SK-N-SH (cell line): ENCODE measurements around the gene ANKRD11. TPM values are rescaled to one million over a fixed set of nuclear protein-coding genes. Genes with fewer than 3 reads are reported as not detected.
A peak's percentile ranks its signal among the peaks of the same experiment; 100 is the strongest.

Source experiments
- CTCF ChIA-PET: fragments of 300-600, 350-600 bp; formaldehyde crosslinking; extraction: SDS; loops from one replicate; lab custom pipeline; 2021; lab: Yijun Ruan, JAX
- POLR2A ChIA-PET: fragments of 350-600 bp; sonication (Branson Sonifier 250); formaldehyde crosslinking; extraction: SDS; loops from one replicate; lab custom pipeline; 2020; ENCODE audit warnings: antibody characterized with exemption, inconsistent platforms; lab: Yijun Ruan, JAX
- DNase-seq: peaks from one replicate; pipeline ENCODE4 v3.0.0; 2012
- H2AFZ ChIP-seq: fragments of 200-600 bp; sonication (generic); 2 replicates; pipeline ENCODE4 v1.8.1; 2016; ENCODE audit warnings: antibody characterized with exemption, mild to moderate bottlenecking, low read depth
- H3F3A ChIP-seq: fragments of 200-600 bp; sonication (generic); replicated peaks from 2 replicates; pipeline ENCODE3; 2016; ENCODE audit warnings: antibody characterized with exemption, mild to moderate bottlenecking; ENCODE audit not compliant: insufficient read depth
- H3K27ac ChIP-seq, 2 experiments: fragments of 200-500 bp in 1 of 2; fragments of 200-600 bp in 1 of 2; sonication (Bioruptor generic) in 1 of 2; sonication (generic), shearing (Covaris generic) in 1 of 2; 2 replicates each; pipeline versions ENCODE4 v1.5.1 to v1.6.1; 2014 to 2016; ENCODE audit warnings: low read depth in 2 of 2, inconsistent platforms in 1 of 2, low read length in 1 of 2, mild to moderate bottlenecking in 1 of 2, mixed read lengths in 1 of 2
- H3K27me3 ChIP-seq: fragments of 200-600 bp; sonication (generic), shearing (Covaris generic); 2 replicates; pipeline ENCODE4 v1.6.1; 2016; ENCODE audit warnings: mixed run types; ENCODE audit not compliant: insufficient read depth
- H3K36me3 ChIP-seq, 2 experiments: fragments of 200-500 bp in 1 of 2; fragments of 200-600 bp in 1 of 2; sonication (Bioruptor generic) in 1 of 2; sonication (generic) in 1 of 2; replicated peaks in 1 of 2; 2 replicates each; pipeline versions ENCODE3 to v1.5.1; 2014 to 2016; ENCODE audit warnings: low read length in 1 of 2, mild to moderate bottlenecking in 1 of 2; ENCODE audit not compliant: insufficient read depth in 2 of 2, control insufficient read depth in 1 of 2
- H3K4me1 ChIP-seq, 2 experiments: fragments of 200-500 bp in 1 of 2; fragments of 200-600 bp in 1 of 2; sonication (Bioruptor generic) in 1 of 2; sonication (generic), shearing (Covaris generic) in 1 of 2; 2 replicates each; pipeline versions ENCODE4 v1.5.1 to v1.6.1; 2014 to 2016; ENCODE audit warnings: low read depth in 1 of 2, low read length in 1 of 2, mixed run types in 1 of 2; ENCODE audit not compliant: insufficient read depth in 2 of 2, control insufficient read depth in 1 of 2
- H3K4me2 ChIP-seq: fragments of 200-600 bp; sonication (generic), shearing (Covaris generic); 2 replicates; pipeline ENCODE4 v1.6.1; 2017; ENCODE audit warnings: mixed run types
- H3K4me3 ChIP-seq, 2 experiments: fragments of 200-500 bp in 1 of 2; fragments of 200-600 bp in 1 of 2; sonication (Bioruptor generic) in 1 of 2; sonication (generic), shearing (Covaris generic) in 1 of 2; 2 replicates each; pipeline versions ENCODE4 v1.5.1 to v1.8.1; 2014 to 2016; ENCODE audit warnings: low read depth in 2 of 2, inconsistent platforms in 1 of 2, low read length in 1 of 2, mild to moderate bottlenecking in 1 of 2, mixed read lengths in 1 of 2, moderate library complexity in 1 of 2
- H3K79me2 ChIP-seq: fragments of 200-600 bp; sonication (generic); 2 replicates; pipeline ENCODE4 v1.8.1; 2017; ENCODE audit warnings: mild to moderate bottlenecking; ENCODE audit not compliant: insufficient read depth
- H3K9ac ChIP-seq: fragments of 200-600 bp; sonication (generic); 2 replicates; pipeline ENCODE4 v1.6.1; 2017; ENCODE audit warnings: mixed run types
- H3K9me2 ChIP-seq: fragments of 200-600 bp; sonication (generic); 2 replicates; pipeline ENCODE4 v1.6.1; 2017; ENCODE audit warnings: mixed run types
- H3K9me3 ChIP-seq: fragments of 200-600 bp; sonication (generic); 2 replicates; pipeline ENCODE4 v1.6.1; 2017; ENCODE audit warnings: mixed run types, mild to moderate bottlenecking, moderate library complexity
- H4K20me1 ChIP-seq: fragments of 200-600 bp; sonication (generic); 2 replicates; pipeline ENCODE4 v1.6.1; 2017; ENCODE audit warnings: mild to moderate bottlenecking, mixed run types; ENCODE audit not compliant: insufficient read depth
- CHD2 ChIP-seq: fragments of 150-350 bp; IDR thresholded peaks from 2 replicates; pipeline ENCODE4 v1.6.1; 2018; ENCODE audit warnings: low read length; ENCODE audit not compliant: partially characterized antibody
- ELF1 ChIP-seq: IDR thresholded peaks from 2 replicates; pipeline ENCODE4 v1.4.0; 2012
- FOXJ3 ChIP-seq: sonication (generic); formaldehyde crosslinking; IDR thresholded peaks from 2 replicates; pipeline ENCODE4 v1.5.1; 2020; ENCODE audit warnings: mild to moderate bottlenecking, missing genetic modification reagents
- GABPA ChIP-seq: IDR thresholded peaks from 2 replicates; pipeline ENCODE4 v1.4.0; 2012; ENCODE audit warnings: low read depth, mild to moderate bottlenecking
- GATA2 ChIP-seq: sonication (generic); formaldehyde crosslinking; IDR thresholded peaks from 2 replicates; pipeline ENCODE4 v1.5.0; 2020; ENCODE audit warnings: mild to moderate bottlenecking, missing genetic modification reagents
- JUND ChIP-seq: IDR thresholded peaks from 2 replicates; pipeline ENCODE4 v1.4.0; 2012
- RAD21 ChIP-seq: IDR thresholded peaks from 2 replicates; pipeline ENCODE4 v1.6.1; 2012; ENCODE audit warnings: mild to moderate bottlenecking, low read length
- RXRA ChIP-seq: IDR thresholded peaks from 2 replicates; pipeline ENCODE4 v1.4.0; 2012; ENCODE audit warnings: low read depth, mild to moderate bottlenecking, borderline replicate concordance
- SMC3 ChIP-seq: IDR thresholded peaks from 2 replicates; pipeline ENCODE4 v1.6.1; 2012; ENCODE audit warnings: low read depth, low read length, improper control_type of control experiment
- TAF1 ChIP-seq: IDR thresholded peaks from 2 replicates; pipeline ENCODE4 v1.6.1; 2012; ENCODE audit warnings: low read depth, mild to moderate bottlenecking, low read length, moderate library complexity, borderline replicate concordance
- TCF12 ChIP-seq: IDR thresholded peaks from 2 replicates; pipeline ENCODE4 v1.4.0; 2012
- WGBS: methylation state at CpG from one replicate; pipeline ENCODE4 v1.1.6; 2017; ENCODE audit warnings: low lambda C conversion rate; 5-methylcytosine and 5-hydroxymethylcytosine counted together
- polyA plus RNA-seq, 3 experiments: library from polyadenylated mRNA; depleted of rRNA; stranded (reverse); fragments of >200 nt; gene quantifications; 2 replicates each; pipeline ENCODE4 v1.2.3, GENCODE V29; 2012
- TF ChIP-seq, protein P1 (sequence below): IDR thresholded peaks from 2 replicates; pipeline ENCODE4; 2012
- TF ChIP-seq, protein P2 (sequence below): fragments of 200-600 bp; sonication (generic); IDR thresholded peaks from 2 replicates; pipeline ENCODE4 v1.6.1; 2017; ENCODE audit warnings: antibody characterized with exemption, mild to moderate bottlenecking, moderate library complexity
- TF ChIP-seq, protein P3 (sequence below): IDR thresholded peaks from 2 replicates; pipeline ENCODE4 v1.4.0; 2012; ENCODE audit warnings: low read depth, borderline replicate concordance
- TF ChIP-seq, protein P4 (sequence below): IDR thresholded peaks from 2 replicates; pipeline ENCODE4 v1.6.1; 2012; ENCODE audit warnings: mild to moderate bottlenecking, low read depth, low read length, moderate library complexity

ANKRD11 gene
- polyA plus RNA-seq, 1 of the 3 experiments (the other 2 are of a cell fraction), result 50.2 TPM

DNA sequence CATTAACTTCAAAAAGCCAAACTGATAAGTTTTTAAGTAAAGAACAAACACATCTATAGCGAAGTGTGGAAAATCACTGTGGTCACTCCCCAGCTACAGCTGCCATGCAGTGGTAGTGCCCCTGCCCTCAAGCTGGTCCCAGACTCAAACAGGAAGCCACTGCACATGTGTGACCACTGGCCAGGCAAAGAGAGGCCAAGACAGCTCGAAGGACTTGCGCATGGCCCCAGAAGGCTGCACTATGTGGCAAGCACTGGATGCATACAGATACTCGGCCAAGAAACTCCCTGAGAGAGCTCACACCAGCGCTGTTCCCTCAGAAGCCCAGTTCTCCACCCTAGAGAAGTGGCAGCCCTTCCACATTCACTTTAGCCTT lies 82.4 kb downstream of the ANKRD11 start:
- ChIA-PET POLR2A (no interaction called here), CTCF (interaction anchor here (1.0 to 1.3 kb wide), 2 partner anchors 41 to 47 kb away, joined by 3 read pairs; no protein-coding TSS in a partner anchor)
- Histone ChIP-seq H4K20me1 (peaks cover 100% of the 10 kb centered on the region), H3K79me2 (peaks cover 95% of the 10 kb centered on the region), H3K9me2 (no peaks in the 10 kb centered on the region), H3K36me3 (no peaks in the 10 kb centered on the region), H3F3A (peaks cover 14% of the 10 kb centered on the region), H3K9me3 (no peaks in the 10 kb centered on the region), H3K4me2 (no peak overlapping the region), H3K4me1 (peaks cover 29 to 74% of the 10 kb centered on the region in 2 experiments), H3K27ac (peak overlapping the region in 1 of 2 experiments; percentile 44; a peak in 1 of 4 replicates), H3K4me3 (no peak overlapping the region), H3K27me3 (no peaks in the 10 kb centered on the region), H2AFZ (no peak overlapping the region), H3K9ac (no peak overlapping the region)
- DNase-seq, result no peak
- TF ChIP-seq, protein P1, sequence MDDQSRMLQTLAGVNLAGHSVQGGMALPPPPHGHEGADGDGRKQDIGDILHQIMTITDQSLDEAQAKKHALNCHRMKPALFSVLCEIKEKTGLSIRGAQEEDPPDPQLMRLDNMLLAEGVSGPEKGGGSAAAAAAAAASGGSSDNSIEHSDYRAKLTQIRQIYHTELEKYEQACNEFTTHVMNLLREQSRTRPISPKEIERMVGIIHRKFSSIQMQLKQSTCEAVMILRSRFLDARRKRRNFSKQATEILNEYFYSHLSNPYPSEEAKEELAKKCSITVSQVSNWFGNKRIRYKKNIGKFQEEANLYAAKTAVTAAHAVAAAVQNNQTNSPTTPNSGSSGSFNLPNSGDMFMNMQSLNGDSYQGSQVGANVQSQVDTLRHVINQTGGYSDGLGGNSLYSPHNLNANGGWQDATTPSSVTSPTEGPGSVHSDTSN, result no peak
- no peak for TF ChIP-seq SMC3
- no peak for TF ChIP-seq RXRA
- TF ChIP-seq ELF1, result no peak
- TF ChIP-seq CHD2, result no peak
- no peak for TF ChIP-seq GATA2 (CRISPR knock-in tag)
- TF ChIP-seq, protein P2, sequence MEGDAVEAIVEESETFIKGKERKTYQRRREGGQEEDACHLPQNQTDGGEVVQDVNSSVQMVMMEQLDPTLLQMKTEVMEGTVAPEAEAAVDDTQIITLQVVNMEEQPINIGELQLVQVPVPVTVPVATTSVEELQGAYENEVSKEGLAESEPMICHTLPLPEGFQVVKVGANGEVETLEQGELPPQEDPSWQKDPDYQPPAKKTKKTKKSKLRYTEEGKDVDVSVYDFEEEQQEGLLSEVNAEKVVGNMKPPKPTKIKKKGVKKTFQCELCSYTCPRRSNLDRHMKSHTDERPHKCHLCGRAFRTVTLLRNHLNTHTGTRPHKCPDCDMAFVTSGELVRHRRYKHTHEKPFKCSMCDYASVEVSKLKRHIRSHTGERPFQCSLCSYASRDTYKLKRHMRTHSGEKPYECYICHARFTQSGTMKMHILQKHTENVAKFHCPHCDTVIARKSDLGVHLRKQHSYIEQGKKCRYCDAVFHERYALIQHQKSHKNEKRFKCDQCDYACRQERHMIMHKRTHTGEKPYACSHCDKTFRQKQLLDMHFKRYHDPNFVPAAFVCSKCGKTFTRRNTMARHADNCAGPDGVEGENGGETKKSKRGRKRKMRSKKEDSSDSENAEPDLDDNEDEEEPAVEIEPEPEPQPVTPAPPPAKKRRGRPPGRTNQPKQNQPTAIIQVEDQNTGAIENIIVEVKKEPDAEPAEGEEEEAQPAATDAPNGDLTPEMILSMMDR, result no peak
- 80% methylated on average over 3 of the region's 5 CpGs for WGBS

DNA sequence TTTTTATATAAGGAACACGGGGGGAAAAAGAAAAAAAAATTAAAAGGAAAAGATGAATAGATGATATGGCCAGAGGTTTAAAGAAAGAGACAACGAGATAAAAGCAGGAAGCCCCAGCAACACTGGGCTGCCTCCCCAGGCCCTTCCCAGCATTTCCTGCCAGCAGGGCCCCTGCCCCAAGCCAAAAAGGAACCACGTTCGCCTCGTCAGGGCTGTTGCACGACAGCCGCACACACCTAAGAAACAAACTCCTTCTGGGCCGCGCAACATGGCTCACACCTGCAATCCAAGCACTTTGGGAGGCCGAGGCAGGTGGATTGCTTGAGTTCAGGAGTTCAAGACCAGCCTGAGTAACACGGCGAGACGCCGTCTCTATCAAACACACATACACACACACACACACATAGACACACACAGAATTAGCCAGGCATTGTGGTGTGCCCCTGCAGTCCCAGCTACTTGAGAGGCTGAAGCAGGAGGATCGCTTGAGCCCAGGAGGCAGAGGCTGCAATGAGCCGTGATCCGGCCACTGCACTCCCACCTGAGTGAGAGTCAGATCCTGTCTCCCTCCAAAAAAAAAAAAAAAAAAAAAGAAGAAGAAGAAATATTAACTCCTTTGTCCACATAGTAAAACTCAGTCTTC lies 83.0 kb downstream of the ANKRD11 start:
- Histone ChIP-seq H3F3A (peaks cover 9% of the 10 kb centered on the region), H3K9me3 (no peaks in the 10 kb centered on the region), H3K9ac (no peak overlapping the region), H3K27me3 (no peaks in the 10 kb centered on the region), H3K4me1 (peaks cover 24 to 76% of the 10 kb centered on the region in 2 experiments), H3K4me3 (no peak overlapping the region), H3K36me3 (no peaks in the 10 kb centered on the region), H3K79me2 (peaks cover 95% of the 10 kb centered on the region), H3K4me2 (no peak overlapping the region), H3K27ac (no peak overlapping the region; a peak in 1 of 4 replicates), H2AFZ (no peak overlapping the region), H4K20me1 (peaks cover 100% of the 10 kb centered on the region)
- no peak for DNase-seq
- 93% methylated on average over 17 of the region's 17 CpGs for WGBS
- CTCF ChIA-PET, result interaction anchor here (1.0 to 1.3 kb wide), 2 partner anchors 42 to 46 kb away, joined by 3 read pairs; no protein-coding TSS in a partner anchor
- TF ChIP-seq FOXJ3 (CRISPR knock-in tag), result no peak
- no peak for TF ChIP-seq GABPA
- TF ChIP-seq RAD21, result no peak
- TF ChIP-seq TCF12, result no peak
- no peak for TF ChIP-seq JUND
- TF ChIP-seq SMC3, result no peak
- TF ChIP-seq, protein P3, sequence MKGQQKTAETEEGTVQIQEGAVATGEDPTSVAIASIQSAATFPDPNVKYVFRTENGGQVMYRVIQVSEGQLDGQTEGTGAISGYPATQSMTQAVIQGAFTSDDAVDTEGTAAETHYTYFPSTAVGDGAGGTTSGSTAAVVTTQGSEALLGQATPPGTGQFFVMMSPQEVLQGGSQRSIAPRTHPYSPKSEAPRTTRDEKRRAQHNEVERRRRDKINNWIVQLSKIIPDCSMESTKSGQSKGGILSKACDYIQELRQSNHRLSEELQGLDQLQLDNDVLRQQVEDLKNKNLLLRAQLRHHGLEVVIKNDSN, result no peak
- TF ChIP-seq, protein P4, sequence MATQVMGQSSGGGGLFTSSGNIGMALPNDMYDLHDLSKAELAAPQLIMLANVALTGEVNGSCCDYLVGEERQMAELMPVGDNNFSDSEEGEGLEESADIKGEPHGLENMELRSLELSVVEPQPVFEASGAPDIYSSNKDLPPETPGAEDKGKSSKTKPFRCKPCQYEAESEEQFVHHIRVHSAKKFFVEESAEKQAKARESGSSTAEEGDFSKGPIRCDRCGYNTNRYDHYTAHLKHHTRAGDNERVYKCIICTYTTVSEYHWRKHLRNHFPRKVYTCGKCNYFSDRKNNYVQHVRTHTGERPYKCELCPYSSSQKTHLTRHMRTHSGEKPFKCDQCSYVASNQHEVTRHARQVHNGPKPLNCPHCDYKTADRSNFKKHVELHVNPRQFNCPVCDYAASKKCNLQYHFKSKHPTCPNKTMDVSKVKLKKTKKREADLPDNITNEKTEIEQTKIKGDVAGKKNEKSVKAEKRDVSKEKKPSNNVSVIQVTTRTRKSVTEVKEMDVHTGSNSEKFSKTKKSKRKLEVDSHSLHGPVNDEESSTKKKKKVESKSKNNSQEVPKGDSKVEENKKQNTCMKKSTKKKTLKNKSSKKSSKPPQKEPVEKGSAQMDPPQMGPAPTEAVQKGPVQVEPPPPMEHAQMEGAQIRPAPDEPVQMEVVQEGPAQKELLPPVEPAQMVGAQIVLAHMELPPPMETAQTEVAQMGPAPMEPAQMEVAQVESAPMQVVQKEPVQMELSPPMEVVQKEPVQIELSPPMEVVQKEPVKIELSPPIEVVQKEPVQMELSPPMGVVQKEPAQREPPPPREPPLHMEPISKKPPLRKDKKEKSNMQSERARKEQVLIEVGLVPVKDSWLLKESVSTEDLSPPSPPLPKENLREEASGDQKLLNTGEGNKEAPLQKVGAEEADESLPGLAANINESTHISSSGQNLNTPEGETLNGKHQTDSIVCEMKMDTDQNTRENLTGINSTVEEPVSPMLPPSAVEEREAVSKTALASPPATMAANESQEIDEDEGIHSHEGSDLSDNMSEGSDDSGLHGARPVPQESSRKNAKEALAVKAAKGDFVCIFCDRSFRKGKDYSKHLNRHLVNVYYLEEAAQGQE, result no peak
- TF ChIP-seq TAF1, result no peak
- TF ChIP-seq, all 33 proteins: peak for 0
- POLR2A ChIA-PET, result no interaction called here
- no peaks in the 10 kb centered on the region for H3K9me2 ChIP-seq
